WTC11 (cell line): Measurements from ENCODE around the gene DTX1.

Experiments used
- ATF1 ChIP-seq: sonication (generic); formaldehyde crosslinking; IDR thresholded peaks from 2 replicates; pipeline ENCODE4 v1.8.1; 2023; ENCODE audit warnings: mild to moderate bottlenecking, moderate library complexity, missing genetic modification reagents
- ELF4 ChIP-seq: sonication (generic); formaldehyde crosslinking; IDR thresholded peaks from 2 replicates; pipeline ENCODE4 v1.8.1; 2022; ENCODE audit warnings: low read depth, mild to moderate bottlenecking, moderate library complexity, missing genetic modification reagents
- FOXK1 ChIP-seq: sonication (generic); formaldehyde crosslinking; IDR thresholded peaks from 2 replicates; pipeline ENCODE4 v1.8.0; 2022; ENCODE audit warnings: mild to moderate bottlenecking, moderate library complexity, missing genetic modification reagents
- FOXP1 ChIP-seq: sonication (generic); formaldehyde crosslinking; IDR thresholded peaks from 2 replicates; pipeline ENCODE4 v1.8.0; 2022; ENCODE audit warnings: missing genetic modification reagents, mild to moderate bottlenecking, moderate library complexity, borderline replicate concordance
- JUN ChIP-seq: sonication (generic); formaldehyde crosslinking; IDR thresholded peaks from 2 replicates; pipeline ENCODE4 v1.8.0; 2023; ENCODE audit warnings: mild to moderate bottlenecking, missing genetic modification reagents
- PRRX2 ChIP-seq: fragments of 250-450 bp; sonication (Bioruptor Pico); IDR thresholded peaks from 2 replicates; pipeline ENCODE4 v1.8.0; 2021; ENCODE audit warnings: mild to moderate bottlenecking
- SMAD3 ChIP-seq: sonication (generic); formaldehyde crosslinking; IDR thresholded peaks from 2 replicates; pipeline ENCODE4 v1.8.0; 2022; ENCODE audit warnings: missing genetic modification reagents, mild to moderate bottlenecking, borderline replicate concordance
- TP53 ChIP-seq: sonication (generic); formaldehyde crosslinking; IDR thresholded peaks from 2 replicates; pipeline ENCODE4 v1.8.1; 2023; ENCODE audit warnings: mild to moderate bottlenecking, missing genetic modification reagents
- TF ChIP-seq, protein P1 (sequence below): fragments of 250-450 bp; sonication (Bioruptor Pico); IDR thresholded peaks from 2 replicates; pipeline ENCODE4 v1.8.0; 2021; ENCODE audit warnings: mild to moderate bottlenecking
- TF ChIP-seq, protein P2 (sequence below): sonication (generic); formaldehyde crosslinking; IDR thresholded peaks from 2 replicates; pipeline ENCODE4 v1.8.0; 2022; ENCODE audit warnings: mild to moderate bottlenecking, missing genetic modification reagents
- TF ChIP-seq, protein P3 (sequence below): fragments of 200-600 bp; IDR thresholded peaks from 2 replicates; pipeline ENCODE4 v1.8.0; 2022; ENCODE audit warnings: antibody characterized with exemption
- TF ChIP-seq, protein P4 (sequence below): sonication (generic); formaldehyde crosslinking; IDR thresholded peaks from 2 replicates; pipeline ENCODE4 v1.8.0; 2022; ENCODE audit warnings: missing genetic modification reagents
- TF ChIP-seq, protein P5 (sequence below): sonication (generic); formaldehyde crosslinking; conservative IDR thresholded peaks from 2 replicates; pipeline ENCODE4 v1.8.1; 2023; ENCODE audit warnings: mild to moderate bottlenecking, low read depth, missing genetic modification reagents, moderate library complexity

DNA sequence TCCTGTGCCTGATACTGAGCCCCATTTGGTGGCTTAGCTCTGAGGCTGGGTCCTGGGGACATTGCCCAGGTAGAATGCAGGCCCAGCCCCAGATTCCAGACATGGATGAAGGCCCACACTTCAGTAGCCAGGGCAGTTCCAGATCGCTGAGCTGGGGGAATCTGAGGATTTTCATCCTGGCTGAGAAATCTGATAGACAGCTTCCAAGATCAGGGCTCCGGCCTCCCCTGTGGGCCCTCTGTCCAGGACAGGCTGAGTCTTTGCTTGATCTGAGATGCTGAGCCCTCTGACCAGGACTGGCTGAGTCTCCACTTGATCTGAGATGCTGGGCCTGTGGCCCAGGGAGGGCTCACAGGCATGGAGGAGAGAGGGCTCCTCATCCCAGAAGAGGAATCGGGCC lies 82.3 kb downstream of the DTX1 start:
- TF ChIP-seq, protein P1, sequence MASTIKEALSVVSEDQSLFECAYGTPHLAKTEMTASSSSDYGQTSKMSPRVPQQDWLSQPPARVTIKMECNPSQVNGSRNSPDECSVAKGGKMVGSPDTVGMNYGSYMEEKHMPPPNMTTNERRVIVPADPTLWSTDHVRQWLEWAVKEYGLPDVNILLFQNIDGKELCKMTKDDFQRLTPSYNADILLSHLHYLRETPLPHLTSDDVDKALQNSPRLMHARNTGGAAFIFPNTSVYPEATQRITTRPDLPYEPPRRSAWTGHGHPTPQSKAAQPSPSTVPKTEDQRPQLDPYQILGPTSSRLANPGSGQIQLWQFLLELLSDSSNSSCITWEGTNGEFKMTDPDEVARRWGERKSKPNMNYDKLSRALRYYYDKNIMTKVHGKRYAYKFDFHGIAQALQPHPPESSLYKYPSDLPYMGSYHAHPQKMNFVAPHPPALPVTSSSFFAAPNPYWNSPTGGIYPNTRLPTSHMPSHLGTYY (CRISPR knock-in tag), result no peak
- TF ChIP-seq, protein P2, sequence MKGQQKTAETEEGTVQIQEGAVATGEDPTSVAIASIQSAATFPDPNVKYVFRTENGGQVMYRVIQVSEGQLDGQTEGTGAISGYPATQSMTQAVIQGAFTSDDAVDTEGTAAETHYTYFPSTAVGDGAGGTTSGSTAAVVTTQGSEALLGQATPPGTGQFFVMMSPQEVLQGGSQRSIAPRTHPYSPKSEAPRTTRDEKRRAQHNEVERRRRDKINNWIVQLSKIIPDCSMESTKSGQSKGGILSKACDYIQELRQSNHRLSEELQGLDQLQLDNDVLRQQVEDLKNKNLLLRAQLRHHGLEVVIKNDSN (CRISPR knock-in tag), result no peak
- TF ChIP-seq, protein P3, sequence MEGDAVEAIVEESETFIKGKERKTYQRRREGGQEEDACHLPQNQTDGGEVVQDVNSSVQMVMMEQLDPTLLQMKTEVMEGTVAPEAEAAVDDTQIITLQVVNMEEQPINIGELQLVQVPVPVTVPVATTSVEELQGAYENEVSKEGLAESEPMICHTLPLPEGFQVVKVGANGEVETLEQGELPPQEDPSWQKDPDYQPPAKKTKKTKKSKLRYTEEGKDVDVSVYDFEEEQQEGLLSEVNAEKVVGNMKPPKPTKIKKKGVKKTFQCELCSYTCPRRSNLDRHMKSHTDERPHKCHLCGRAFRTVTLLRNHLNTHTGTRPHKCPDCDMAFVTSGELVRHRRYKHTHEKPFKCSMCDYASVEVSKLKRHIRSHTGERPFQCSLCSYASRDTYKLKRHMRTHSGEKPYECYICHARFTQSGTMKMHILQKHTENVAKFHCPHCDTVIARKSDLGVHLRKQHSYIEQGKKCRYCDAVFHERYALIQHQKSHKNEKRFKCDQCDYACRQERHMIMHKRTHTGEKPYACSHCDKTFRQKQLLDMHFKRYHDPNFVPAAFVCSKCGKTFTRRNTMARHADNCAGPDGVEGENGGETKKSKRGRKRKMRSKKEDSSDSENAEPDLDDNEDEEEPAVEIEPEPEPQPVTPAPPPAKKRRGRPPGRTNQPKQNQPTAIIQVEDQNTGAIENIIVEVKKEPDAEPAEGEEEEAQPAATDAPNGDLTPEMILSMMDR, result no peak
- TF ChIP-seq, protein P4, sequence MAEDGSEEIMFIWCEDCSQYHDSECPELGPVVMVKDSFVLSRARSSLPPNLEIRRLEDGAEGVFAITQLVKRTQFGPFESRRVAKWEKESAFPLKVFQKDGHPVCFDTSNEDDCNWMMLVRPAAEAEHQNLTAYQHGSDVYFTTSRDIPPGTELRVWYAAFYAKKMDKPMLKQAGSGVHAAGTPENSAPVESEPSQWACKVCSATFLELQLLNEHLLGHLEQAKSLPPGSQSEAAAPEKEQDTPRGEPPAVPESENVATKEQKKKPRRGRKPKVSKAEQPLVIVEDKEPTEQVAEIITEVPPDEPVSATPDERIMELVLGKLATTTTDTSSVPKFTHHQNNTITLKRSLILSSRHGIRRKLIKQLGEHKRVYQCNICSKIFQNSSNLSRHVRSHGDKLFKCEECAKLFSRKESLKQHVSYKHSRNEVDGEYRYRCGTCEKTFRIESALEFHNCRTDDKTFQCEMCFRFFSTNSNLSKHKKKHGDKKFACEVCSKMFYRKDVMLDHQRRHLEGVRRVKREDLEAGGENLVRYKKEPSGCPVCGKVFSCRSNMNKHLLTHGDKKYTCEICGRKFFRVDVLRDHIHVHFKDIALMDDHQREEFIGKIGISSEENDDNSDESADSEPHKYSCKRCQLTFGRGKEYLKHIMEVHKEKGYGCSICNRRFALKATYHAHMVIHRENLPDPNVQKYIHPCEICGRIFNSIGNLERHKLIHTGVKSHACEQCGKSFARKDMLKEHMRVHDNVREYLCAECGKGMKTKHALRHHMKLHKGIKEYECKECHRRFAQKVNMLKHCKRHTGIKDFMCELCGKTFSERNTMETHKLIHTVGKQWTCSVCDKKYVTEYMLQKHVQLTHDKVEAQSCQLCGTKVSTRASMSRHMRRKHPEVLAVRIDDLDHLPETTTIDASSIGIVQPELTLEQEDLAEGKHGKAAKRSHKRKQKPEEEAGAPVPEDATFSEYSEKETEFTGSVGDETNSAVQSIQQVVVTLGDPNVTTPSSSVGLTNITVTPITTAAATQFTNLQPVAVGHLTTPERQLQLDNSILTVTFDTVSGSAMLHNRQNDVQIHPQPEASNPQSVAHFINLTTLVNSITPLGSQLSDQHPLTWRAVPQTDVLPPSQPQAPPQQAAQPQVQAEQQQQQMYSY, result no peak
- TF ChIP-seq TP53 (CRISPR knock-in tag) (no peak), FOXK1 (no peak), SMAD3 (CRISPR knock-in tag) (no peak), ELF4 (CRISPR knock-in tag) (no peak), ATF1 (no peak), JUN (CRISPR knock-in tag) (no peak), FOXP1 (CRISPR knock-in tag) (no peak), PRRX2 (CRISPR knock-in tag) (no peak)
- TF ChIP-seq, protein P5, sequence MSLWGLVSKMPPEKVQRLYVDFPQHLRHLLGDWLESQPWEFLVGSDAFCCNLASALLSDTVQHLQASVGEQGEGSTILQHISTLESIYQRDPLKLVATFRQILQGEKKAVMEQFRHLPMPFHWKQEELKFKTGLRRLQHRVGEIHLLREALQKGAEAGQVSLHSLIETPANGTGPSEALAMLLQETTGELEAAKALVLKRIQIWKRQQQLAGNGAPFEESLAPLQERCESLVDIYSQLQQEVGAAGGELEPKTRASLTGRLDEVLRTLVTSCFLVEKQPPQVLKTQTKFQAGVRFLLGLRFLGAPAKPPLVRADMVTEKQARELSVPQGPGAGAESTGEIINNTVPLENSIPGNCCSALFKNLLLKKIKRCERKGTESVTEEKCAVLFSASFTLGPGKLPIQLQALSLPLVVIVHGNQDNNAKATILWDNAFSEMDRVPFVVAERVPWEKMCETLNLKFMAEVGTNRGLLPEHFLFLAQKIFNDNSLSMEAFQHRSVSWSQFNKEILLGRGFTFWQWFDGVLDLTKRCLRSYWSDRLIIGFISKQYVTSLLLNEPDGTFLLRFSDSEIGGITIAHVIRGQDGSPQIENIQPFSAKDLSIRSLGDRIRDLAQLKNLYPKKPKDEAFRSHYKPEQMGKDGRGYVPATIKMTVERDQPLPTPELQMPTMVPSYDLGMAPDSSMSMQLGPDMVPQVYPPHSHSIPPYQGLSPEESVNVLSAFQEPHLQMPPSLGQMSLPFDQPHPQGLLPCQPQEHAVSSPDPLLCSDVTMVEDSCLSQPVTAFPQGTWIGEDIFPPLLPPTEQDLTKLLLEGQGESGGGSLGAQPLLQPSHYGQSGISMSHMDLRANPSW (CRISPR knock-in tag), result no peak
